ENCODE measurements around the gene UBXN10.
A peak's percentile ranks its signal among the peaks of the same experiment; 100 is the strongest.

UBXN10 gene

DNA sequence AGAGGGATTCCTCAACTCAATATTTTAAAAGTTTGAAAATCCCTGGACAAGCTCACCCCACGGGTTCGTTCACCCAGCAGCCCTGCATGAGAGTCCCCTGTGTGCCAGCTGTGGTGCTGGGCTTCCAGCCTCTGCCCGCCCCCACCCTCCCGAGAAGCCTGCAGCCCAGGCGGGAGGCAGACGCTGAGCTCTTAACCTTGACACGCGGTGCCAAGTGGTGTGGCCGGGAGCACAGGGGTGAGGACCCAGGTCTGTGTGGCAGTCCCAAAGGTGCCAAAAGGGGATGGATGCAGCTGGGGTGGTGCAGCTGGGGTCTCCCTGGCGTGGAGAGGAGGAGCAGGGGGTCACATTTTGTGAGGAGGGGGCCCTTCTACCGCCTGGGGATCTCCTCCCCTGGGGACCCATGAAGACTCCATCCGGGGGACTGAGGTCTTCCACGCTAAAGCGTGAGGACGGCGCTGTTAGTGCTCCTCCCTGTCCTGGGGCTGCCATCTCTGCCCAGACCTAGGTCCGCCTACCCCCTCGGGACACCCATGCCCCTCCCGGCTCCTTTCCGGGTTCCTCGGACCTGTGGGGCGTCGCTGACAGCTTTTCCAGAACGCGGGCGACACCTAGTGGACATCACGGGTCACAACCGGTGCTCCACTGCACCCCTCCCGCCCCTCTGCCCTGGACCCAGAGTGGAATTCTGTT, 33.8 kb upstream of the UBXN10 start:
- peak; percentile 87 for DNase-seq (ENCODE audit: low spot score)

DNA sequence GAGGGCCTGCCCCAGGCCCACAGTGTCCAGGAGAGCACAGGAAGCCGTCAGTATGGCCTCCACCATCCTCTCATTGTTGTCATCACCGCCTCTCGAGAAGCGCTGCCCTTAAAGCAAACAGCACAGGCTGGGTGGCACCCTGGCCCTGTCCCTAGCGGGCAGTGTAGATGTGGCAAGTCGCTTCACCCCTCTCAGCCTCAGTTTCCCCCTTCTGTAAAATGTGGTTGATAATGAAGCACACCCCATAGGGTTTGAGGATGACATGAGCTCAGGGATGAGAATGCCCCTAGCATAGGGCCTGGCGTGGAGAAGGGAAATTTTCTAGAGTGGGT, 33.3 kb upstream of the UBXN10 start:
- DNase-seq (ENCODE audit: low spot score) = no peak

DNA sequence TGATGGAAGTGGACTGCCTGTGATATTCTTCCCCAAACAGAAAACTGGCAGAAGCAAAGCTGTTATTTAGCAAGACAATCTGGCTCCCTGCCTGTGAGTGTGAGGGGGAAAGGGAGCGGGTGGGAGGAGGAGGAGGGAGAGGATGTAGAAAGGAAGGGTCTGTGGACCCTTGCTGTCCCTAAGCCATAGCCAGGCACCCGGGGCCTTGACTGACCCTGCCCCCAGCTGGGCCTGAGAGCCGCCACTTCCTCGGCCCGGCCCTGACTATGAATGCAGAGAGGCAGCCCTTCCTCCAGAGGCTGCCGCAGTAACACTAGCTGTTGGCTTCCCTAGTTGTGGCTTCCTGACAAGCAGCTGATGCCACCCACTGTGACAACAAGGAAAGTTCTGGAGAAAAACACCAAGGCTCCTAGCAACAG, 32.9 kb upstream of the UBXN10 start:
- peak; percentile 65 for DNase-seq (ENCODE audit: low spot score)

DNA sequence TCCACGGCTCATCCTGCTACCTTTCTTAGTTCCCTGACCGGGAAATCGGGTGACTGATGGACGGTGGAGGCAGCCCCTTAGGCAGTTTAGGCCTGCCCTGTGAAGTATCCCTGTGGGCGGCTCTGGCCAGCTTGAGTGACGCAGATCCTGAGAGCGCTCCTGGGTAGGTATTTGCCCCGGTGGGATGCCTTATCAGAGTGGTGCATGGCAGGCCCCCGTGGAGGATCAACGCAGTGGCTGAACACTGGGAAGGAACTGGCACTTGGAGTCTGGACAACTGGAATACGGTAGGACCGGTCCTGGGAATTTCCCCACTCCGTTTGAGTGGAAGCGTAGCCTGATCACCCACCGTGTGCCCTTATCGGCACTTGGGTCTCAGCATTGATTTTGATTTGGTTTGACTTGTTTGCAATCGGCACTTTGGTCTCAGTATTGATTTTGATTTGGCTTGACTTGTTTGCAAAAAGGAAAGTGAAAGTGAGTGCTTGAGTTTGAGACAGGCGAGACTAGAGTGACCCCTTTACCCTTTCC, 31.5 kb upstream of the UBXN10 start:
- DNase-seq (ENCODE audit: low spot score) = peak; percentile 48

DNA sequence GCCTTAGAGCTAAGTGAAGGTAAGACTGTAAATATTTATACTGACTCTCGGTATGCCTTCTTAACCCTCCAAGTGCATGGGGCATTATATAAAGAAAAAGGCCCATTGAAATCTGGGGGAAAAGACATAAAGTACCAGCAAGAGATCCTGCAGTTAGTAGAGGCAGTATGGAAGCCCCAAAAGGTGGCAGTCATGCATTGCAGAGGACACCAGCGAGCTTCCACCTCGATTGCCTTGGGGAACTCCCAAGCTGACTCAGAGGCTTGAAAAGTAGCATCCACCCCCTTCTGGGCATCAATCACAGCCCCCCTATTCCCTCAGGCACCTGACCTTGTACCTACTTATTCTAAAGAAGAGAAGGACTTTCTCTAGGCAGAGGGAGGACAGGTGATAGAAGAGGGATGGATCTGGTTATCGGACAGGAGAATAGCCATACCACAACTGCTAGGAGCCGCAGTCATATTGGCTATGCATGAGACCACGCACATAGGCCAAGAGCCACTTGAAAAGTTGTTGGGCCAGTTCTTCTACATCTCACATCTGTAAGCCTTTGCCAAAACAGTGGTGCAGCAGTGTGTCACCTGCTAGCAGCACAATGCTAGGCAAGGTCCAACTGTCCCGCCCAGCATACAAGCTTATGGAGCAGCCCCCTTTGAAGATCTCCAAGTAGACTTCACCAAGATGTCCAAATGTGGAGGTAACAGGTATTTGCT, 27.4 kb upstream of the UBXN10 start:
- DNase-seq (ENCODE audit: low spot score) = no peak

DNA sequence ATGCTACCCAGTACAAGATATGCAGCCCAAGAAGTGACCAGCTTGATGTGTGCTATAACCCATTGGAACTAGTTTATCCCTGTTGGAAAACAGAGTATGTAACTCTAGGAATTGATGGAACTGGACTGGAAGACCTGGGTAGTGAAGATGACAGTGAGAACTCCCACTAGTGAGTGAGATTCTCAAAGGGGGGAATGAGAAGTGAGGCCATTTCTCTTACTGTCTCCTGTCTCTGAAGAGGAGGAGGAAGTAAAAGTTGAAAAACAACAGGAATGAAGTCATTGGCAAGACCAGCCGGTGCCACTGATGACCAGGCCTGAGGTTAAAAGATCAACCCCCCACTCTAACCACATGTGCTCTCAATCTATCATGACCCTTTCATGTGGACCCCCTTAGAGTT, 25.9 kb upstream of the UBXN10 start:
- no peak for DNase-seq (ENCODE audit: low spot score)

DNA sequence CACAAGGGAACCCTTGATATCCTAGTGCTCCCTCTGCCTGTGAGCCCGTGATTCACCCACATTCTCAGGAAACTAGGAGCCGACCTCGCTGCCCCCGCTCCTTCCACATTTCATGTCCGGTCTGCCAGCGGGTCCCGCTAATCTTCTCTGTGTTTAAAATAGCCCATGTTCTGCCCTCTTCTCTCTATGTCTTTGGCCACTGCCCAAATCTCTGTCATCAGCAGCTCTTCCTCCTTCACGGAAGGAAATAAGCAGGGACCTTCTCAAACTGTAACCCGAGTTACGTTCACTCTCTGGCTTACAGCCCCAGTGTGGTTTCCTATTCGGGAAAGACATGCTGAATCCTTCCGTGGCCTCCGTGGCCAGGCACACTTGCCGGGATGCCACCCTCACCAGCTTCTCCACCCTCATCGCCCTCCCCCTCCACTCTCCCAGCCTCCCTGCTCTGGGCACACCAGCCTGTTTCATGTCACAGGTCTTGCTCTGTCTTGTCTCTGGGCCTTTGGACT, 21.1 kb upstream of the UBXN10 start:
- DNase-seq (ENCODE audit: low spot score) = no peak

DNA sequence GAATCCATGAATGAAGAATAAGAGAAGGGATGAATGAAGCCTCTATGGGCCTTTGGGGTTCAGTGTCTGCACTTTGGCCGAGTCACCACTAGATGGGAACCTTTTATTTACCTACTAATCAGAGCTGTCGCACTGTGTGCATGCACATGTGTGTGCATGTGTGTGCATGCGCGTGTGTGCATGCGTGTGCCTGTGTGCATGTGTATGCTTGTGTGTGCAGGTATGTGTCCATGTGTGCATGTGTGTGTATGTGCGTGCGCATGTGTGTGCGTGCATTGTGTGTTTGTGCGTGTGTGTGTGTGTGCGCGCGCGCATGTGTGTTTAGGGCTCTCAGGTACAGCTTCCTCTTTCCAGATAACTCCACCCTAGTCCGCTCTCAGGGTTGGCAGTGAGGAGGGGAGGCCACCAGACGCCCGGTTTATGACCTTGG, 20.4 kb upstream of the UBXN10 start:
- no peak for DNase-seq (ENCODE audit: low spot score)

DNA sequence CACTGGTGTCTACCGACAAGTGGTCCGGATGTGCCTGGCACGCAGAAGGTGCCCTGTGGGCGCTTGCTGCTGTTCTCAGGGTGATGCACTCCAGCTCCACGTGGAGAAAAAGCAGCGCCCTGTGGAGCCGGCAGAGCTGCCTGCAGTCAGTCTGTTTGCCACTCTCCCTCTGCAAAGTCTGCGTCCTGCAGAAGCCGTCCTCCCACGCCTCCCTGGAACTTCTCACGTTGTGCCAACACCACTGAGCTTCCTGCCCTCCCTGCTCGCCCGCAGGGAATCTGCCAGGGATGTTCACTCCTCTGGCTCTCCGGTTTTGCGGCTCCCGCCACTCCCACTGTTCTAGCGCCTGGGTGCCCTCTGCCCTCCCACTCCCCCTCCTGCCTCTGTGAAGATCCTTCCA, 19.8 kb upstream of the UBXN10 start:
- DNase-seq (ENCODE audit: low spot score) = no peak

DNA sequence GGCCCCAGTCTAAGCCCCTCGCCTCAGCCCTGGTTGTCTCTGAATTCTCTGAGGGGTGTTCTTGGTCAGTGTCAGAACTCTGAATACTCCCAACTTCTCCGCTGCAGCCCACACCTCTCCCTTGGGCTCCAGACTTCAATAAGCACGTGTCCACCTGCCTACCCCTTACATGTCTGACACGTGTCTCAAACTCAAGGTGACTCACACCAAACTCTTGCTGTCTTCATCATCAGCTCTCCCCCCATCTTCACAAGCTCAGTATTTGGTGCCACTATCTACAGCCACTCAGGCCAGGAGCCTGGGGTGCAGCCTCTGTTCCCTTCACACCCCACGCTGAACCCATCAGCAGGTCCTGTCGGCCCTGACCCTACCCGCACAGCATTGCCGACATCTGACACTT, 18.8 kb upstream of the UBXN10 start:
- no peak for DNase-seq (ENCODE audit: low spot score)

DNA sequence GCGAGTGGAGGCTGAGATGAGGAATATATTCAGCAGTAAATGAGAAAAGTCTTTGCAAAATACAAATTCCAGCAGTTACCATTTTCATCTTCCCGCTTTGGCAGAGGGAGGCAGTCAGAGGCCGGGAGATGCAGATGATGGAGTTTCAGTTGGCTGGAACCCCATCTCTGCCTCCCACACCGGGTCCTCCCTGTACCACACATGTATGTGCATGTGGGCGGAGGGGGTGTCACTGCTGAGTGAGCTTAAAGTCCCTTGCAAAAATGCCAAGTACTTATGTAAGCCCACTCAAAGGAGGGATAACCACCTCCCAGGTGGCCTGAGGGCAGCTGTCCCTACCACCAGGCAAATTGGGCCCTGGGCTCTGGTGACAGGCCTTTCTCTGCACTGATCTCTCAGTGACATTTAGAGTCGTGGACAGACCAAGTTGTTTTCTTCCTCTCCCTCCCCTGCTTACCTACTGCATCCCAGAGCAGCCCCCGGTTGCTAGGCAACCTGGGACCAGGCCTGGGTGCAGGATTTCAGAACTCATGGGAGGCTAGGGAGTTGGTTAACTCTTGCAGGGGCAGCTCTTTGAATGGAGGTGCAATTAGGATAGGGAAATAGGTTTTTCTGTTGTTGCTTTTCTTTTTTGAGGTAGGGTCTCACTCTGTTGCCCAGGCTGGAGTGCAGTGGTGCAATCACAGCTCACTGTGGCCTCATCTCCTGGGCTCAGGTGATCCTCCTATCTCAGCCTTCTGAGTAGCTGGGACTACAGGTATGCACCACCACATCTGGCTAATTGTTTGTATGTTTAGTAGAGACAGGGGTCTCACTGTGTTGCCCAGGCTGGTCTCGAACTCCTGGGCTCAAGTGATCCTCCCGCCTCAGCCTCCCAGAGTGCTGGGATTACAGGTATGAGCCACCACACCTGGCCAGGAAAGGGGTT, 17.1 kb upstream of the UBXN10 start:
- no peak for DNase-seq (ENCODE audit: low spot score)

DNA sequence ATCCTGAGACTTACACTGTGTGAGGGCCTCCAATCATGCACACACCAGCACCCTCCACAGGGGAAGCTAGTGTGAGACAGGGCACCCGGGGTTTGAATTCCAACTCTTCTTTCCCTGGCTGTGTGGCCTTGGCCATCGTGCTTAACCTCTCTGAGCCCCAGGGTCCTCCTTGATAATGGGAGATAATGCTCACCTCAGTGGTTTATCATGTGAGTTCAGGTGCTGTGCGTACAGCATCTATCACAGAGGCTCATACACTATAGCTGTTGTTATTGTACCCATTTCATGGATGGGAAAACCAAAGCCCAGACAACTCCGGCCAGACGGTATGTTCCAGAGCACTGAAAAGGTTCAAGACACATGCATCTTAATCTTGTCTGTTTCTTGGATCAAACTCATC, 16.0 kb upstream of the UBXN10 start:
- DNase-seq (ENCODE audit: low spot score) = no peak

DNA sequence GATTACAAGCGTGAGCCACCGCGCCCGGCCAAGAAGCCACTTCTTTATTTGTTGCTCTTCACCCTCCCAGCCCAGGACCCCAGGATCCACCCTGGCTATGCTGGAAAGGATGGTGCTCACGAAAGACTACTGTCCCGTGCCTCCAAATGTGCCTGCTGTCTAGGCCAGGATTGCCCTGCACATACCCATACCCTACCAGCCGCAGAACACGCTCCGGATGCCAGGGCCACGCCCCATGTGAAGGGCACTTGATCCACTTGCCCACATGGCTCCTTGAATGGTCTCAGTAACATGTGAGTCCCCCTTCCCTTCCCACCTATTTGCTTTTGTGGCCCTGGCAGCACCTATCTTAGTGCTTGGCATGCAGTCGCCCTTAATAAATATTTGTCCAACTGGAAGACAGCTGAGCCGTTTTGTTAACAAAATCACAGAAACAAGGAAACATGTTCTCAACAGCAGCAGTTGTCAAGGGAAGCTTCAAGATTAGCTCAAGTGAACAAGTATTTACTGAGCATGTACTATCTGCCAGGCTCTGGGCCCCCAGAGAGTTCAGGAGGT, 13.8 kb upstream of the UBXN10 start:
- DNase-seq (ENCODE audit: low spot score) = no peak

DNA sequence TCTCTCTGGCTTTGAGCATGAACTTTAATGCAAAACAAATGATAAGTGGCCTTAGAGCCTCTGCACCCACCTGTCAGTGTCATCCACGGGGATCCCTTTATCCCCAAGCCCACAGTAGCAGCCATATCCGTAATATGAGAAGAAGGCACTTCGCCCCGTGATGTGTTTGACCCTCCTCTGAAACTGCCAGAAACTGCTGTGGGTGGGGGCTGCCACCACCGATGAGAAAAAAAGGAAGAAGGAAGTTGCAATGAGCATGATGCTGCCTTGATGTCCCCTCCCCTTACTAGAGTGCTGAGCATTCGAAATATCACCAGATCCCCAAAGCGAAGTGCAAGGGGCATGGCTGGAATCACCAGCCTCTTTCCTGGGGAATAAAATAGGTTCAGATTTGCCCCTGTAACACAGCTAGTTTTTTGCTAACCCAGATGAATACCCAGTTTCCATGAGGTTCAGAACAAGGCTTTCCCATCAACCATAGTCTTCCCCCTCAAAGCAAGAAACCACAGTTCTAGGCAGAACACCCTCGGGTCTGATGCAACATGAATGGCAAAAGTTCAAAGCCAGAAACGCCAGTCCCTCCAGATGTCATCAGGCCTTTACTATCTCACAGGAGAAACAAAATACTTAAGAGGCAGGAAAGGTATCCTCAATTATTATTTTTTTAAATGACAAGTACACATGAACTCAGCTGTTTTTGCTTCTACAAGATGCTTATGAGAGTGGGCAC, 10.8 kb upstream of the UBXN10 start:
- DNase-seq (ENCODE audit: low spot score) = no peak

DNA sequence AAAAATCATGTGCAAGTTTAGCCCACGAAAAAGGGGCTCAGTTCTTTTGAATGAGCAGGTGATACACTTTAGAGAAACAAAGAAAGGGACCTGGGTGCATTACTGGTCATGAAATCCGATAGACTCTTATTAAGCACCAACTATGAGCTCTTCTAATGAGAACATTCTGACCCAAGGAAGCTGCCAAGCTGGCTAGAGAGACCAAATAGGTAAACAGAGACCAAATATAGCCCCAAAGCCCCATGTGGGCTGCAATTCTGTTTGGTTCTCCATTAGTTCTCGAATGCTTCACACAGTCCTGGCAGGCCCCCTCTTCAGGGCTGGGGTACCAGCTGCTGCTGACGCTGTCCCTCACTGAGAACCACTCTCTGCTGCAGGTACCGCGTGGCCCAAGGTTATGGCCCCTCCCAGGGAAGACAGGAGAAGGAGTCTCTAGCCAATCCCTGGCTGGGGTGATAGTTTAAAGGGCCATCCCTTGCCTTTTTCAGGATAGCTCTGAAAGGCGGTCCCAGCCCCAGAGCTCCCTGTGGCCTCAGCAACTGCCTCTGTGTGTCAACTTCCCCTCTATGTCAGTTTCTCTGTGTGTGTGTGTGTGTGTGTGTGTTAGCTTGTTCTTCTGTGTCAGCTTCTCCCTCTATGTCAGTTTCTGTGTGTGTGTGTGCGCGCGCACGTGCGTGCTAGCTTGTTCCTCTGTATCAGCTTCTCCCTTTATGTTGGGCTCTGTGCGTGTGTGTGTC, 7.1 kb upstream of the UBXN10 start:
- no peak for DNase-seq (ENCODE audit: low spot score)

DNA sequence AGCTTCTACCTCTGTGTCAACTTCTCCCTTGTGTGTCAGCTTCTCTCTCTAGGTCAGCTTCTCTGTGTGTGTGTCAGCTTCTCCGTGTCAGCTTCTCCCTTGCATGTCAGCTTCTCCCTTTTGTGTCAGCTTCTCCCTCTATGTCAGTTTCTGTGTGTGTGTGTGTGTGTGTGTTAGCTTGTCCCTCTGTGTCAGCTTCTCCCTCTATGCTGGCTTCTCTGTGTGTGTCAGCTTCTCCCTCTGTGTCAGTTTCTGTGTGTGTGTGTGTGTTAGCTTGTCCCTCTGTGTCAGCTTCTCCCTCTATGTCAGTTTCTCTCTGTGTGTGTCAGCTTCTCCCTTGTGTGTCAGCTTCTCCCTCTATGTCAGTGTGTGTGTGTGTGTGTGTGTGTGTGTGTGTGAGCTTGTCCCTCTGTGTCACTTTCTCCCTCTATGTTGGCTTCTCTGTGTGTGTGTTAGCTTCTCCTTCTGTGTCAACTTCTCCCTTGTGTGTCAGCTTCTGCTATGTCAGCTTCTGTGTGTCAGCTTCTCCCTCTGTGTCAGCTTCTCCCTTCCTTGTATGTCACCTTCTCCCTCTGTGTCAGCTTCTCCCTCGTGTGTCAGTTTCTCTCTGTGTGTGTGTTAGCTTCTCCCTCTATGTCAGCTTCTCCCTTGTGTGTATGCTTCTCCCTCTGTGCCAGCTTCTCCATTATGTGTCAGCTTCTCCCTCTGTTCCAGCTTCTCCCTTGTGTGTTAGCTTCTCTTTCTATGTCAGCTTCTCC, 6.3 kb upstream of the UBXN10 start:
- no peak for DNase-seq (ENCODE audit: low spot score)

DNA sequence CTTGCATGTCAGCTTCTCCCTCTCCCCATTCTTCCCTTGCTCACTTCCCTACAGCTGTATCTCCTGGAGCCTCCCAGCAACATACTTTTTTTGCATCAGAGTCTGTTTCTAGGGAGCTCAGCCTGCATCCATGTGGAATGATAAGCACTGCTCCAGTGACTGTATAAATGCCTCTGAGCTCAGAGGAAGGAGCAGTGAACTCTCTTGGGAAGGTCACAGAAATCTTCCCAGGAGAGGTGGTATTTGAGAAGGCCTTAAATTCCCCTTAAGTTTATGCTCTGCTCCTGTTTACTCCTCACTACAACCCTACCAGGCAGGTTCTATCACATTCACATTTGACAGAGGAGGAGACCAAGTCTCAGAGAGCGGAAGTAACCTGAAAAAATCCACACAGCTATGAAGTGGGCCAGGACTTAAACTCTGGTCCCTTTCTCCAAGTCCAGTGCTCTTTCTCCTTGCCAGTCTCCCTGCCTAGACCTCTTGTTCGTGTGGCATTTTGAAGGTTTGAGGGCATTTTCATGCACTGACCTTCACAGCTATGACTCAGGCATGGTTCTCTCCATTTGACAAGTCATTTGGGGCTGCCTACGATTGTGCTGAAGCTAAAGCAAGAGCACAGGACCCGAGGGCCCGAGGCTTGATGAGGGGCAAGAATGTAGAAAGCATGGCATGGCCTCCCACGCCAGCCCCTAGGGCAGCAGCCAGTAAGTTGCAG, 5.6 kb upstream of the UBXN10 start:
- DNase-seq (ENCODE audit: low spot score) = no peak

DNA sequence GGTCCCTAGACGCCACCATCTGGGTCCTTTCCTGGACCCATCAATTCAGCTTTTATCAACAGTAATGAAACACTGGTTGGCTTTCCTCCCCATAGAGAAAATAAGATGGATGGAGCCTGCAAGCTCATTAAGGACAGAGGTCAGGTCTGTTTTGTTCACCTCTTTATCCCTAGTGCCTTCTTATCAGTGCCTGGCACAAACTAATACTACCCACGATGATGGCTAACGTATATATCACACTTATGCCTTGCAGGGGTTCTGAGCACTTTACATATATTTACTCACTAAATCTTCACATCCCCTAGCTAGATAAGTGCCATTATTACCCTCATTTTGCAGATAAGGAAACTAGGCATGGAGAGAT, 5.1 kb upstream of the UBXN10 start:
- DNase-seq (ENCODE audit: low spot score) = no peak

DNA sequence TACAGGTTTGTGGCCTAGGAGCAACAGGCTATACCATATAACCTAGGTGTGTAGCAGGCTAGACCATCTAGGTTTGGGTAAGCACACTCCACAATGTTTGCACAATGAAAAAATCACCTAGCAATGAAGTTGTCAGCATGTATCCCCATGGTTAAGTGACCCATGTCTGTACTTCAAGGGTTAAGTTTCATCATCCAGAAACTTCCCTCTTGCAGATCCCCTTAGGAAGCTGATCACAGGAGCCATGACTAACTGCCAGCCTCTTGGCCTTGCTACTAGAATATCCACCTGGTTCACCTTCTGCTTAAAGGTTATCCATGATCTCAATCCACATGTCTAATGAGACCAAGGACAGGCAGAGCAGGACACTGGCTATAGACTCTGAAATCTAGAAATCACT, 3.5 kb upstream of the UBXN10 start:
- DNase-seq (ENCODE audit: low spot score) = no peak

Measured in left forelimb (tissue), 1 donor.